ENCODE data around the gene ANKRD44. TPM values are rescaled to one million over a fixed set of nuclear protein-coding genes. Genes with fewer than 3 reads are reported as not detected.

Gene ANKRD44
- total RNA-seq, 1 experiment from 2014 or later: 7.8 TPM

- no TSS peak for BruUV-seq (replicated peaks)
- Histone ChIP-seq H3K27ac (ENCODE audit: low read length) (no peak overlapping the region), H3K4me1 (ENCODE audit: control insufficient read depth, insufficient read depth, low read length) (no peaks in the 10 kb centered on the region), H3K9me3 (ENCODE audit: control insufficient read depth, insufficient read depth, low read depth, low read length) (no peaks in the 10 kb centered on the region), H3K27me3 (ENCODE audit: control insufficient read depth, insufficient read depth, low read length) (no peaks in the 10 kb centered on the region), H3K36me3 (ENCODE audit: control insufficient read depth, insufficient read depth, low read length) (no peaks in the 10 kb centered on the region), H3K4me3 (ENCODE audit: low read depth in 2 of 2, low read length in 2 of 2) (no peak overlapping the region)
- no peak for DNase-seq (ENCODE audit: low read depth, low spot score)
- in situ Hi-C loops (cut with HindIII; ENCODE audit: low pct_unique_long_range_greater_than_20kb, low sequenced_read_pairs): no loop called here
- POLR2A ChIA-PET: no interaction called here
- intact Hi-C loops (cut with micrococcal nuclease; ENCODE audit: unreplicated experiment): no loop called here
- no peak for TF ChIP-seq CTCF (IDR thresholded peaks at IDR 0.05)
- no peak for TF ChIP-seq SIN3A (IDR thresholded peaks at IDR 0.05; ENCODE audit: borderline replicate concordance, insufficient read depth, low read depth, low read length)
- TF ChIP-seq POLR2AphosphoS5 (IDR thresholded peaks at IDR 0.05; ENCODE audit: low read depth, low read length): no peak
- no peak for TF ChIP-seq REST (IDR thresholded peaks at IDR 0.05; ENCODE audit: insufficient read depth in 1 of 2, low read depth in 2 of 2, low read length in 1 of 2)
- TF ChIP-seq TCF7L2 (IDR thresholded peaks at IDR 0.05; ENCODE audit: low read depth, low read length): no peak
- ATAC-seq: no peak
- CTCF ChIA-PET: no interaction called here
These were observed 346.6 kb downstream of the ANKRD44 start for GRCh38 chr2:196963961-196964360.

DNA sequence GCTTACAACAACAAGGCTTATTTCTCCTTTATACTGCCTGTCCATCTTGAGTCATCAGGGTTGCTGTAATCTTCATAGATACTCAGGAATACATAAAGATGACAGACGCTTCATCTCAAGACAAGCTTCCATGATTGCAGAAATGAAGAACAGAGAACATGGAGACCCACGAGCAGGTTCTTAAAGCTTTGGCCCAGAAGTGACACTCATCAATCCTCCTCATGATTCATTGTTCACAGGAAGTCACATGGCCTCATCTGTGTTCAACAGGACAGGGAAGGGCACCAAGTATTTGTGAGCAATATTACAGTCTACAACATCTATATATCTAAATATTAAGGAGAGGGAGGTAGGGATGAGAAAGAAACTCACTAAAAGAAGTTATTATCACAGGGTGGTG, 347.5 kb downstream of the ANKRD44 start:
- no TSS peak for BruUV-seq (replicated peaks)

More for the DNA sequence above, 347.5 kb downstream of the ANKRD44 start:
- ATAC-seq (no peak), DNase-seq (ENCODE audit: low read depth, low spot score) (no peak)
- no peaks in the 10 kb centered on the region for H3K36me3 ChIP-seq (ENCODE audit: control insufficient read depth, insufficient read depth, low read length)
- H3K27ac ChIP-seq (ENCODE audit: low read length): no peak overlapping the region
- POLR2A ChIA-PET: no interaction called here
- TF ChIP-seq REST (IDR thresholded peaks at IDR 0.05; ENCODE audit: insufficient read depth in 1 of 2, low read depth in 2 of 2, low read length in 1 of 2) (no peak), TCF7L2 (IDR thresholded peaks at IDR 0.05; ENCODE audit: low read depth, low read length) (no peak), SIN3A (IDR thresholded peaks at IDR 0.05; ENCODE audit: borderline replicate concordance, insufficient read depth, low read depth, low read length) (no peak), POLR2AphosphoS5 (IDR thresholded peaks at IDR 0.05; ENCODE audit: low read depth, low read length) (no peak), CTCF (IDR thresholded peaks at IDR 0.05) (no peak)
- intact Hi-C loops (cut with micrococcal nuclease; ENCODE audit: unreplicated experiment) (no loop called here), in situ Hi-C loops (cut with HindIII; ENCODE audit: low pct_unique_long_range_greater_than_20kb, low sequenced_read_pairs) (no loop called here)
- H3K9me3 ChIP-seq (ENCODE audit: control insufficient read depth, insufficient read depth, low read depth, low read length): no peaks in the 10 kb centered on the region
- no peaks in the 10 kb centered on the region for H3K27me3 ChIP-seq (ENCODE audit: control insufficient read depth, insufficient read depth, low read length)
- no peaks in the 10 kb centered on the region for H3K4me1 ChIP-seq (ENCODE audit: control insufficient read depth, insufficient read depth, low read length)
- CTCF ChIA-PET: no interaction called here
- no peak overlapping the region for H3K4me3 ChIP-seq (ENCODE audit: low read depth in 2 of 2, low read length in 2 of 2)
